GM21526 (cell line): ENCODE measurements around the gene KLHL26.
"Not testable (repeated sequence)": the region's sequence is repeated elsewhere in the genome, so short reads cannot be mapped to it uniquely, and the experiment has no call there.

Experiments
- ATAC-seq: cut with Tn5 transposase; IDR thresholded peaks from one replicate; pipeline ENCODE4 v1.9.1; 2021; ENCODE audit warnings: moderate library complexity; ENCODE audit not compliant: unreplicated experiment, low FRiP score

The KLHL26 gene

GRCh38 chr19:18600692-18601397, 36.0 kb upstream of the KLHL26 start:
- ATAC-seq = not testable (repeated sequence)

- ATAC-seq = no peak
Measured at GRCh38 chr19:18601875-18602274, 35.0 kb upstream of the KLHL26 start.

GRCh38 chr19:18603255-18603957, 33.4 kb upstream of the KLHL26 start:
- no peak for ATAC-seq

- no peak for ATAC-seq
Measured at GRCh38 chr19:18603958-18604819, 32.6 kb upstream of the KLHL26 start.

- ATAC-seq = no peak
Measured at GRCh38 chr19:18604820-18605159, 32.0 kb upstream of the KLHL26 start.

GRCh38 chr19:18605196-18605545, 31.7 kb upstream of the KLHL26 start:
- ATAC-seq = no peak

- ATAC-seq = no peak
Measured at GRCh38 chr19:18605546-18606280, 31.1 kb upstream of the KLHL26 start.

GRCh38 chr19:18606281-18607225, 30.3 kb upstream of the KLHL26 start, which contains the start of gene CRLF1:
CRLF1 (minus strand) TSS chr19:18606799; CDS start chr19:18606656, 143 bp downstream.
- ATAC-seq = no peak

- ATAC-seq = no peak
Measured at GRCh38 chr19:18607226-18608101, 29.4 kb upstream of the KLHL26 start.

- ATAC-seq = no peak
Measured at GRCh38 chr19:18608102-18608804, 28.6 kb upstream of the KLHL26 start.

GRCh38 chr19:18608805-18609716, 27.8 kb upstream of the KLHL26 start:
- no peak for ATAC-seq

- no peak for ATAC-seq
Measured at GRCh38 chr19:18609717-18610051, 27.1 kb upstream of the KLHL26 start.

- ATAC-seq = no peak
Measured at GRCh38 chr19:18610245-18610555, 26.6 kb upstream of the KLHL26 start.

GRCh38 chr19:18610556-18611326, 26.1 kb upstream of the KLHL26 start:
- ATAC-seq = no peak

- ATAC-seq = no peak
Measured at GRCh38 chr19:18611327-18612050, 25.3 kb upstream of the KLHL26 start.
